Measurements from ENCODE around the gene MPG.

DNA sequence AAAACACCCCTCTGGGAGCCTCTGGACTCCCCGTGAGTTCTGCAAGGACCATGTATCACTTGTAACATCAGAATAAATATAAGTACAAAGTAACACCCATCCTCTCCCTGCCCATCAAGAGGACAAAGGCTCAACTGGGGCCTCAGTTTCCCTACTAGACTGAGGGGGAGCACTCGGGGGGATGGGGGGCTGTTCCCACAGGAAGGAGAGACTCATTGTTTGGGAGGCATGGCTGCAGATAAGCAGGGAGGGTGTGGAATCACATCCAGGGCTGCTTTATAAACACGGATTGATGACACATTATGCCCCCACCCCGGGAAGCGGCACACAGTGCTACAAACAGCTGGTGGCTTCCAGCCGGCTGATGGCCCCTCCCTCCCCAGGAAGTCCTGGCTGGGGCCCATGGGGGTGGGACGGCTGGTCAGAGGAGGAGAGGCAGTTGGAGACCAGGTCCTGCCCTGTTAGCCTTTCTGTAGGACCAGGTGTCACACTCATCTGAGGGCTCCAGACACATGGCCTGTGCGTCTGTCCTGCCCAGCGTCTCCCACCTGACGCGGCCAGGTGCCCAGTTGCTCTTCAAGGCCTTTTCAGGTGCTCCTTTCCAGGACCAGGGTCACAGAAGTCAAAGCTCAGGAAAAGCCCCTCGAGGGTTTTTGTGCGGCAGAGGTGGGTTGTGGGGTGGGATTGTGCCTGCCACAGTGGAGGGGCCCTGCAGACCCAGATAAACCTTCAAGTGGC, 1.3 kb upstream of the MPG start:
- TF ChIP-seq CTCF (IDR thresholded peaks at IDR 0.05) (no peak), EZH2phosphoT487 (IDR thresholded peaks at IDR 0.05) (no peak)
